ENCODE data around the gene PRR20G. TPM values are rescaled to one million over a fixed set of nuclear protein-coding genes. Genes with fewer than 3 reads are reported as not detected.

The PRR20G gene
- total and polyA plus RNA-seq, 8 donors = not detected

DNA sequence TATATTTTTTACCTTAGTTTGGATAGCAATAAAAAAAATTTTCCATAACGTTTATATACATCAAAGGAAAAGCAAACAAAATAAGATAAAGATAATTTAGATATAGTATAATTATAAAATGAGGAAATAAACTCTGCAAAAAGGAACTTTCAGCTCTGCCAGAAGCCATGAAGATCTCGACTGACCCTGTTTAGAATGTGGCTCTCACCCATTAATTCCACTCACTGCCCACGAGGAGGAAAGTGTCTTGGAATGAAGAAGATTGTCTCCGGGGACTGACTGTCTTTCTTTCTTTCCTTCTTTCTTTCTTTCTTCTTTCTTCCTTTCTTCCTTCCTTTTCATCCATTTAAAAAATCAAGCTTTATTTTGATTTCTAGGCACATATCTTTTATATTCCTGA lies 20.1 kb upstream of the PRR20G start:
- Histone ChIP-seq H3K4me1 (peaks cover 0 to 10% of the 10 kb centered on the region in 2 donors), H3K36me3 (no peaks in the 10 kb centered on the region), H3K4me3 (no peak overlapping the region), H3K27me3 (peaks cover 0 to 9% of the 10 kb centered on the region in 2 donors), H3K27ac (peak overlapping the region in 1 of 2 donors; percentile 14), H3K9me3 (no peaks in the 10 kb centered on the region)
- TF ChIP-seq, protein P1, sequence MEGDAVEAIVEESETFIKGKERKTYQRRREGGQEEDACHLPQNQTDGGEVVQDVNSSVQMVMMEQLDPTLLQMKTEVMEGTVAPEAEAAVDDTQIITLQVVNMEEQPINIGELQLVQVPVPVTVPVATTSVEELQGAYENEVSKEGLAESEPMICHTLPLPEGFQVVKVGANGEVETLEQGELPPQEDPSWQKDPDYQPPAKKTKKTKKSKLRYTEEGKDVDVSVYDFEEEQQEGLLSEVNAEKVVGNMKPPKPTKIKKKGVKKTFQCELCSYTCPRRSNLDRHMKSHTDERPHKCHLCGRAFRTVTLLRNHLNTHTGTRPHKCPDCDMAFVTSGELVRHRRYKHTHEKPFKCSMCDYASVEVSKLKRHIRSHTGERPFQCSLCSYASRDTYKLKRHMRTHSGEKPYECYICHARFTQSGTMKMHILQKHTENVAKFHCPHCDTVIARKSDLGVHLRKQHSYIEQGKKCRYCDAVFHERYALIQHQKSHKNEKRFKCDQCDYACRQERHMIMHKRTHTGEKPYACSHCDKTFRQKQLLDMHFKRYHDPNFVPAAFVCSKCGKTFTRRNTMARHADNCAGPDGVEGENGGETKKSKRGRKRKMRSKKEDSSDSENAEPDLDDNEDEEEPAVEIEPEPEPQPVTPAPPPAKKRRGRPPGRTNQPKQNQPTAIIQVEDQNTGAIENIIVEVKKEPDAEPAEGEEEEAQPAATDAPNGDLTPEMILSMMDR (IDR thresholded peaks at IDR 0.05) = no peak
- intact Hi-C loops (cut with DNase I) = no loop called here
- ATAC-seq (no peak), DNase-seq (no peak)

DNA sequence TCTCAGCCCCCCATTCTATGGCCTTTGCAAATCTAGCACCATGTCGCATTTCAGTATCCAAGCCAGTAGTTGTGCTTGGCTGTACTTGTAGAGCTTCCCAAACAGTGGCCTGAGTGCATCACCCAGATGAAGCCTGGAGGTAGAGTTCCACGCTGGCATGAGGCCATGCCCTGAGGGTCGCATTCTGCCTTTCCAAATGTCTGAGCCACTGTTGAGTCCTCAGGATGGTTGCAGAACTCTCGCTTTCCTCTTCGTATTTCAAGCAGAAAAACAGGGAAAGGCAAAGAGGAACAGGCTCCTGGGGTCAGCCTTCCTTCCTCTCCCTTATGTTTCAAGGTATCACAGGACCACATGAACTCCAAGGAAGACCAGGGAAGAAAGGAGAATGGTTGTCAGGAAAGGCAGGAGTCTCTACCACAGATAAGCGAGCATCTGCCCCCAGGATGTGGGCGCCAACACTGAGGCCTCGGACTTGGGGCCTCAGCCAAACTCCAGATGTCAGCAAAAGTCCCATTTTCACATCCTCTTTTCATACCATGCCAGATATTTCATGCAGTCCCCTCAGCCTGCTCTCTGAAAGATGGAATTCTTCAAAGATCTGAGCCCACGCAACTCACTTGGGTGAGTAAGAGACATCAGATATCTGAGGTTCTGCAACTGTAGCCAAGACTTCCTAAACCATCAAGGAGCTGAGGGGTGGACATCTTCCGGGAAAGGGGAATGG lies 19.4 kb upstream of the PRR20G start:
- Histone ChIP-seq H3K4me3 (no peak overlapping the region), H3K36me3 (no peaks in the 10 kb centered on the region), H3K27me3 (peaks cover 0 to 9% of the 10 kb centered on the region in 2 donors), H3K27ac (no peak overlapping the region), H3K4me1 (peaks cover 0 to 10% of the 10 kb centered on the region in 2 donors), H3K9me3 (no peaks in the 10 kb centered on the region)
- no peak for ATAC-seq
- intact Hi-C loops (cut with DNase I) = no loop called here
- no peak for DNase-seq
- TF ChIP-seq, protein P1 (IDR thresholded peaks at IDR 0.05) = no peak

DNA sequence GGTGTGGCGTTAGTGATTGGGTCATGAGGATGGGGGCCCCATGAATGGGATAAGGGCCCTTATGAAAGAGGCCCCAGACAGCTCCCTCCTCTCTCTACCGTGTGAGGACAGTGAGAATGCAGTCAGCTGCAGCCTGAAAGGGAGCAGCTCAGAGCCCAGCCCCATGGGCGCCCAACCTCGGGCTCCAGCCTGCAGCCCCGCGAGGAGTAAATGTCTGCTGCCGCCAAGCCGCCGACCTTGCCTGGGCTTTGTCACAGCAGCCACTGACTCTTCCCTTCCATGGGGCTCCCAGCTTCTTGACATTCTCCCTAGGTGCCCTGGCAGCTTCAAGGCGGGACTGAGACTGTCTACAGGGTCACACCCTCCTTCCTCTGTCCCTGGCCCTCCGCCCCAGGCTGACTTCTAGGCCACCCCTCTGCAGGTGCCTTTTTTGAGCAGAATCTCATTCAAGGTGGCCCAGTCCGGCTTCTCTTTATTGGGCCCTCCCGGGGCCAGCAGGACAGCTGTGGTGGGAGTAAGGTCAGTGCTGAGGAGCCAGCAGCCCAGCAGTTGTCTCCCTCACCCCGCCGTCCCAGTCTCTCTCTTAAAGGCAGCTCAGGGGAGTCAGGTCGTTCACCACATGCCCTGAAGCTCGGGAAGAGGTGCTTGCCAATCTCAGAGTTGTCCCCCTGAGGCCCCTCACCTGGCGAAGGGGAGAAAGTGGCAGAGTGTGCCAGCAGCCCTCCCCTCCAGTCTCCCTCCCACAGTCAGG lies 18.7 kb upstream of the PRR20G start:
- Histone ChIP-seq H3K27ac (no peak overlapping the region), H3K27me3 (peaks cover 0 to 9% of the 10 kb centered on the region in 2 donors), H3K4me3 (no peak overlapping the region), H3K9me3 (no peaks in the 10 kb centered on the region), H3K4me1 (peaks cover 0 to 10% of the 10 kb centered on the region in 2 donors), H3K36me3 (no peaks in the 10 kb centered on the region)
- no peak for ATAC-seq
- intact Hi-C loops (cut with DNase I) = no loop called here
- no peak for DNase-seq
- TF ChIP-seq, protein P1 (IDR thresholded peaks at IDR 0.05) = no peak

DNA sequence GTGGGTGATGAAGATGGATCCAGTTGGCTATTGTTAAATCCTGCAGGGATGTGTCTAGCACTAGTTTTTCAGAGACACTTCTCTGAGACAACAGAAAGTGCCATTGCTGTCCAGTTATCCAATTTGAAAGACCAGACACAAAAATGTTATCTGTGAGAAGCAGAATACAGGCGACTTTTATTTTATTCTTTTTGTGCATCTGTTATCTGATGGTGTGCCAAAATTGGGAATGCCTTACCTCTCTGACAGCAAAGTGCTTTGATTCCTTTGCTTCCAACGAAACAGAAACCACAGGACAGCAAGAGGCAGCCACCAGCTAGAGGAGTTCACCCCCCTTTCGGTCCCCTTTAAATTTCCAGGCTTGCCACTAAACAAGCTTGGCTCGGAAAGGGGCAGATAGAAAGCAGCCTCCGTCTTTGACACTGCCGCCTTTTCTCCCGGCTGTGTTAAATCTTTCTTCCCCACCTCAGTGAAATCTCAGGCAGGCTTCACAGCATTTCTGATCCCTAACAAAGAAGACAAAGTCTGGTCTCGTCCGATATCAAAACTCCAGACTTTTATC lies 17.7 kb upstream of the PRR20G start:
- TF ChIP-seq, protein P1 (IDR thresholded peaks at IDR 0.05) = no peak
- intact Hi-C loops (cut with DNase I) = no loop called here
- Histone ChIP-seq H3K9me3 (no peaks in the 10 kb centered on the region), H3K4me1 (peaks cover 0 to 10% of the 10 kb centered on the region in 2 donors), H3K4me3 (no peak overlapping the region), H3K36me3 (no peaks in the 10 kb centered on the region), H3K27ac (no peak overlapping the region), H3K27me3 (peaks cover 0 to 9% of the 10 kb centered on the region in 2 donors)
- no peak for DNase-seq
- ATAC-seq = no peak
